HepG2 (cell line): ENCODE measurements around the gene FUT6. TPM values are rescaled to one million over a fixed set of nuclear protein-coding genes. Genes with fewer than 3 reads are reported as not detected.
A peak's percentile ranks its signal among the peaks of the same experiment; 100 is the strongest.

Experiments used
- ATAC-seq: fragments of 200-7000 bp; cut with Tn5 transposase; 3 replicates; pipeline ENCODE4 v1.9.1; 2020; ENCODE audit warnings: mild to moderate bottlenecking, moderate library complexity
- BruUV-seq: library from RNA; stranded (reverse); fragments of 400-500 nt; replicated peaks from 2 replicates; lab custom pipeline; 2021; lab: Mats Ljungman, UMichigan
- CTCF ChIA-PET: fragments of 300-600 bp; formaldehyde crosslinking; extraction: SDS; loops from one replicate; lab custom pipeline; 2021; ENCODE audit warnings: low total read pairs, inconsistent platforms, low intra/inter-chr PET ratio; lab: Yijun Ruan, JAX
- POLR2A ChIA-PET: fragments of 350-600 bp; sonication (Branson Sonifier 250); formaldehyde crosslinking; loops from one replicate; lab custom pipeline; 2020; ENCODE audit warnings: antibody characterized with exemption, inconsistent platforms; lab: Yijun Ruan, JAX
- DNase-seq: peaks from one replicate; pipeline ENCODE4 v3.0.0-alpha.2; 2015; ENCODE audit warnings: low spot score
- FAIRE-seq: peaks from 3 replicates; lab custom pipeline; 2011; peaks lifted over from hg19 to GRCh38; lab: Jason Lieb, UNC
- H2AFZ ChIP-seq: one replicate; pipeline ENCODE4 v1.6.1; 2011; ENCODE audit warnings: low read length, inconsistent platforms
- H3K27ac ChIP-seq: fragments of 300-600 bp; 3 replicates; pipeline ENCODE4 v1.8.0; 2011; ENCODE audit warnings: mixed run types, mild to moderate bottlenecking, mixed read lengths, low read length, inconsistent platforms; ENCODE audit not compliant: insufficient read depth; ENCODE audit errors: extremely low read length
- H3K27me3 ChIP-seq, 2 experiments: fragments of 200-600 bp in 1 of 2; 2 replicates in 1 of 2; 3 replicates in 1 of 2; pipeline versions ENCODE4 v1.6.0 to v1.8.0; 2011; ENCODE audit warnings: low read length in 2 of 2, mild to moderate bottlenecking in 2 of 2, moderate library complexity in 2 of 2, inconsistent platforms in 1 of 2; ENCODE audit not compliant: insufficient read depth in 2 of 2, control insufficient read depth in 1 of 2
- H3K36me3 ChIP-seq, 2 experiments: fragments of 200-600 bp in 1 of 2; replicated peaks in 1 of 2; 2 replicates in 1 of 2; 3 replicates in 1 of 2; pipeline versions ENCODE4 v1.5.1 to v1.8.0; 2011; ENCODE audit warnings: low read length in 2 of 2, inconsistent platforms in 1 of 2; ENCODE audit not compliant: insufficient read depth in 2 of 2, control insufficient read depth in 1 of 2
- H3K4me1 ChIP-seq: 2 replicates; pipeline ENCODE4 v1.5.1; 2012; ENCODE audit warnings: low read length, inconsistent platforms; ENCODE audit not compliant: insufficient read depth
- H3K4me2 ChIP-seq: 2 replicates; pipeline ENCODE4 v1.6.0; 2011; ENCODE audit warnings: low read depth, low read length, inconsistent platforms
- H3K4me3 ChIP-seq, 3 experiments: fragments of 200-600 bp in 1 of 3; sonication (generic), shearing (Covaris generic) in 1 of 3; replicated peaks in 1 of 3; 2 replicates each; pipeline ENCODE4 v1.5.1; 2011 to 2016; ENCODE audit warnings: low read length in 3 of 3, inconsistent platforms in 2 of 3, low read depth in 2 of 3, mild to moderate bottlenecking in 2 of 3, control low read depth in 1 of 3, mixed read lengths in 1 of 3; ENCODE audit not compliant: insufficient read depth in 1 of 3
- H3K79me2 ChIP-seq: one replicate; pipeline ENCODE4 v1.6.1; 2011; ENCODE audit warnings: low read length, inconsistent platforms; ENCODE audit not compliant: insufficient read depth
- H3K9ac ChIP-seq: 2 replicates; pipeline ENCODE4 v1.6.0; 2011; ENCODE audit warnings: mild to moderate bottlenecking, low read depth, low read length, inconsistent platforms; ENCODE audit not compliant: insufficient read depth
- H3K9me3 ChIP-seq: 2 replicates; pipeline ENCODE4 v1.5.1; 2012; ENCODE audit warnings: mild to moderate bottlenecking, low read length
- H4K20me1 ChIP-seq: 2 replicates; pipeline ENCODE4 v1.6.0; 2011; ENCODE audit warnings: inconsistent platforms, mild to moderate bottlenecking, low read length, moderate library complexity; ENCODE audit not compliant: insufficient read depth
- AGO2 ChIP-seq: fragments of 200-400 bp; formaldehyde crosslinking; optimal IDR thresholded peaks from 2 replicates; pipeline ENCODE3; 2017; ENCODE audit warnings: mild to moderate bottlenecking, low read depth, low read length, moderate library complexity
- ATF1 ChIP-seq: IDR thresholded peaks from 2 replicates; pipeline ENCODE4 v1.6.1; 2016; ENCODE audit warnings: mild to moderate bottlenecking, control low read depth
- CREB1 ChIP-seq, 2 experiments: fragments of 450-650 bp in 1 of 2; IDR thresholded peaks; 2 replicates each; pipeline ENCODE4 v1.6.1; 2016 to 2017; ENCODE audit warnings: control low read depth in 1 of 2, mild to moderate bottlenecking in 1 of 2, missing compliant biosample characterization in 1 of 2, missing genetic modification characterization in 1 of 2
- HES4 ChIP-seq: sonication (generic); formaldehyde crosslinking; IDR thresholded peaks from 2 replicates; pipeline ENCODE4 v1.9.0; 2021; ENCODE audit warnings: mild to moderate bottlenecking, missing genetic modification reagents, borderline replicate concordance
- MAFK ChIP-seq, 2 experiments: IDR thresholded peaks in 1 of 2; conservative IDR thresholded peaks in 1 of 2; 2 replicates each; pipeline ENCODE4 v1.6.1; 2011; ENCODE audit warnings: improper control_type of control experiment in 2 of 2, low read length in 2 of 2
- NR2F6 ChIP-seq, 2 experiments: IDR thresholded peaks; 2 replicates each; pipeline ENCODE4 v1.6.1; 2016; ENCODE audit warnings: antibody characterized with exemption in 1 of 2, mild to moderate bottlenecking in 1 of 2
- ZNF652 ChIP-seq: IDR thresholded peaks from 2 replicates; pipeline ENCODE4 v1.6.1; 2016; ENCODE audit warnings: low read depth, borderline replicate concordance
- ZNF720 ChIP-seq: sonication (generic); formaldehyde crosslinking; IDR thresholded peaks from 2 replicates; pipeline ENCODE4 v1.4.0; 2020; ENCODE audit warnings: missing genetic modification reagents
- WGBS: methylation state at CpG from one replicate; pipeline ENCODE4 v1.1.6; 2017; ENCODE audit warnings: low lambda C conversion rate; 5-methylcytosine and 5-hydroxymethylcytosine counted together
- in situ Hi-C: cut with HindIII; loops from 2 replicates; pipeline ENCODE4 v1.10.0; 2017; ENCODE audit warnings: low pct_unique_long_range_greater_than_20kb; ENCODE audit not compliant: extremely low pct_ligation_motif_present
- intact Hi-C: fragments of 100-400 bp; cut with micrococcal nuclease; formaldehyde crosslinking; loops from one replicate; pipeline ENCODE4 v1.10.0; 2022; ENCODE audit not compliant: unreplicated experiment
- polyA plus RNA-seq, 8 experiments: library from polyadenylated mRNA; depleted of rRNA in 3 of 8; stranded (reverse) in 7 of 8; unstranded in 1 of 8; fragments of >200 nt; fragmentation: Illumina TruSeq in 4 of 8; extraction: Trizol in 4 of 8; gene quantifications; 2 replicates each; pipeline versions ENCODE4 v1.2.1 to v1.2.3, GENCODE V29; 2011 to 2016; ENCODE audit warnings: low read depth in 4 of 8, missing spikeins in 1 of 8, mixed read lengths in 1 of 8; ENCODE audit not compliant: insufficient read depth in 1 of 8
- total RNA-seq, 5 experiments: library from RNA; depleted of rRNA; stranded (reverse); fragments of >200 nt; fragmentation: Illumina TruSeq; extraction: Trizol; gene quantifications; 2 replicates each; pipeline ENCODE4 v1.2.3, GENCODE V29; 2016; ENCODE audit warnings: low read depth in 1 of 5
- TF ChIP-seq, protein P1 (sequence below): IDR thresholded peaks from 2 replicates; pipeline ENCODE4 v1.6.1; 2016; ENCODE audit warnings: missing compliant biosample characterization, missing genetic modification reagents, borderline replicate concordance
- TF ChIP-seq, protein P2 (sequence below): sonication (generic); formaldehyde crosslinking; IDR thresholded peaks from 2 replicates; pipeline ENCODE4 v1.4.0; 2020; ENCODE audit warnings: mild to moderate bottlenecking, missing genetic modification reagents
- TF ChIP-seq, protein P3 (sequence below): sonication (generic); formaldehyde crosslinking; IDR thresholded peaks from 2 replicates; pipeline ENCODE4 v1.5.1; 2020; ENCODE audit warnings: mild to moderate bottlenecking, missing genetic modification reagents, moderate library complexity
- TF ChIP-seq, protein P4 (sequence below): sonication (generic); formaldehyde crosslinking; IDR thresholded peaks from 2 replicates; pipeline ENCODE4 v1.4.0; 2020; ENCODE audit warnings: missing genetic modification reagents; ENCODE audit errors: not compliant biosample characterization

FUT6 gene
- total and polyA plus RNA-seq, 2 of the 13 experiments (the other 11 are each of a cell fraction or from before 2014, with no cell fraction given): 8.2 to 27.7 TPM

DNA sequence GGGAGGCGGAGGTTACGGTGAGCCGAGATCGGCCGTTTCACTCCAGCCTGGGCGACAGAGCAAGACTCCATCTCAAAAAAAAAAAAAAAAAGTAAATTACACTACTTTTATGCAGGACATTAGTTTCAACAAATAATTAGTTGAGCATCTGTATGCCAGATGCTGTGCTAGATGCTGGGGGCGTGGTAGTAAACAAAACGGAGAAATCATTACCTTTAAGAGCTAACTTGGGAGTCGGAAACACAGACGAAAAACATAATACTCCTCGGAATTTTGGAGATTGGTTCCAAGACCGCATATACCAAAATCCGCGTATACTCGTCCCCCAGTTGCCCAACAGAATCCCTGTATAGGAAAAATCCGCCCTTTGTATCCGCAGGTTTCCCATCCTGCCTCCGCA lies 47.3 kb downstream of the FUT6 start (continued):
- TF ChIP-seq, protein P1, sequence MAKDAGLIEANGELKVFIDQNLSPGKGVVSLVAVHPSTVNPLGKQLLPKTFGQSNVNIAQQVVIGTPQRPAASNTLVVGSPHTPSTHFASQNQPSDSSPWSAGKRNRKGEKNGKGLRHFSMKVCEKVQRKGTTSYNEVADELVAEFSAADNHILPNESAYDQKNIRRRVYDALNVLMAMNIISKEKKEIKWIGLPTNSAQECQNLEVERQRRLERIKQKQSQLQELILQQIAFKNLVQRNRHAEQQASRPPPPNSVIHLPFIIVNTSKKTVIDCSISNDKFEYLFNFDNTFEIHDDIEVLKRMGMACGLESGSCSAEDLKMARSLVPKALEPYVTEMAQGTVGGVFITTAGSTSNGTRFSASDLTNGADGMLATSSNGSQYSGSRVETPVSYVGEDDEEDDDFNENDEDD (CRISPR knock-in tag): no peak
- no peak for TF ChIP-seq ZNF720 (CRISPR knock-in tag)
- TF ChIP-seq AGO2: no peak
- TF ChIP-seq, protein P2, sequence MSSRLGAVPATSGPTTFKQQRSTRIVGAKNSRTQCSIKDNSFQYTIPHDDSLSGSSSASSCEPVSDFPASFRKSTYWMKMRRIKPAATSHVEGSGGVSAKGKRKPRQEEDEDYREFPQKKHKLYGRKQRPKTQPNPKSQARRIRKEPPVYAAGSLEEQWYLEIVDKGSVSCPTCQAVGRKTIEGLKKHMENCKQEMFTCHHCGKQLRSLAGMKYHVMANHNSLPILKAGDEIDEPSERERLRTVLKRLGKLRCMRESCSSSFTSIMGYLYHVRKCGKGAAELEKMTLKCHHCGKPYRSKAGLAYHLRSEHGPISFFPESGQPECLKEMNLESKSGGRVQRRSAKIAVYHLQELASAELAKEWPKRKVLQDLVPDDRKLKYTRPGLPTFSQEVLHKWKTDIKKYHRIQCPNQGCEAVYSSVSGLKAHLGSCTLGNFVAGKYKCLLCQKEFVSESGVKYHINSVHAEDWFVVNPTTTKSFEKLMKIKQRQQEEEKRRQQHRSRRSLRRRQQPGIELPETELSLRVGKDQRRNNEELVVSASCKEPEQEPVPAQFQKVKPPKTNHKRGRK: no peak
- no peak for TF ChIP-seq NR2F6 (IDR thresholded peaks at IDR 0.05)
- no peak for TF ChIP-seq NR2F6 (CRISPR knock-in tag; IDR thresholded peaks at IDR 0.05)

DNA sequence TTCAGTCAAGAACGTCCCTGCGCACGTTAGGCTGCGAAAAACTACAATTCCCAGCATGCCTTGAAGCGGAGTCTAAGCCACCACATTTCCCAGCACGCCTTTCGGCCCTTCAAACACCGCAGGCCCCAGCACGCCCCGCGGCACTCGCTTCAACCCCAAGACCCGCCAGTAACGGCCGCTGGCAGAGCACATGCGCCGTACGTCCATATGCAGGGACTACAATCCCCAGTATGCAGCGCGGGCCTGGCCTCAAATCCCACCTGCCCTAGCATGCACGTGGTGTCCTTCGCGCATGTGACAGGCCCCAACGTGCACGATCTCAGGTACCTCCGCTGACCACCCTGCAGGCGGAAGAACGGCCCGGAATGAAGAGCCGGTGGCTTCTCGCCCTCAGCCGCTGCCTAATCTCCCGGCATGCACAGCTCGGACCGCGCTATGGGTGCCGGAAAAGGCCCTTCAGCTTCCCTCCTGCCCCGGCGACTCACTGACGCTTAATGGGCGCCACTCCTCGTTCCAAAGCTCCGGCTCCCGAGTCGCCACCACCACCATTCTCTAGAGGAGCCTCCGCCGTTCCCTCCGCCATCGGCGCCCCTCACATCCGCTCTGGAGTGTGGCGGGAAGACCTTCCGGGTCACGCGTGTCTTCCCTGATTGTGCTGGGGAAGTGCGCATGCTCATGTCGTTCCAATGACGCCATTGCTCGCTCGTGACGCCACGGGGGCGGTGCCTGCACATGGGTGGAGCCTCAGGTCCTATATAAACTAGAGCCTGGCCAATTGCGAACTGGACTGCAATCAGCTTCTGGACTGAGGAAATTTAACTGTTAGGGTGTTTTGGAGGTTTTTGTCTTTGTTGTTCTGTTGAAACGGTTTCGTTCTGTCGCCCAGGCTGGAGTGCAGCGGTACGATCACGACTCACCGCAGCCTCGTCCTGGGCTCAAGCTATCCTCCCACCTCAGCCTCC lies 48.7 kb downstream of the FUT6 start, which contains the start of gene DUS3L:
Gene DUS3L, minus strand, starts transcription at position 605 of the 962 bp plus-strand sequence. Its CDS starts 22 bp downstream, at position 583.
- Histone ChIP-seq H3K27me3 (no peaks in the 10 kb centered on the region), H4K20me1 (no peaks in the 10 kb centered on the region), H3K9me3 (no peaks in the 10 kb centered on the region), H3K27ac (peak within 1 kb of the TSS; percentile 93), H3K4me3 (peak within 1 kb of the TSS; percentile 57 to 79 (median 63)), H3K9ac (peak within 1 kb of the TSS; percentile 86), H3K36me3 (peaks cover 17 to 40% of the 10 kb centered on the region in 2 experiments; a peak in 4 of 5 replicates), H3K79me2 (no peaks in the 10 kb centered on the region), H3K4me1 (peaks cover 29% of the 10 kb centered on the region), H2AFZ (no peak within 1 kb of the TSS), H3K4me2 (peak within 1 kb of the TSS; percentile 92)
- FAIRE-seq (peak; percentile 99), ATAC-seq (peak; percentile 97), DNase-seq (peak; percentile 97)
- BruUV-seq: TSS peak; percentile 95
- WGBS: 47% methylated on average over 20 of the region's 72 CpGs
- ChIA-PET CTCF (no interaction called here), POLR2A (interaction anchor here (0.6 to 2.0 kb wide), 13 partner anchors 9 to 189 kb away, joined by 3 to 7 read pairs (median 4); partner anchors contain the start of genes CATSPERD, LONP1 and NDUFA11)
- in situ Hi-C loops (no loop called here), intact Hi-C loops (loop anchor here (2.0 kb wide), 1 partner anchor 72 kb away; no protein-coding TSS in a partner anchor)
- TF ChIP-seq, protein P3, sequence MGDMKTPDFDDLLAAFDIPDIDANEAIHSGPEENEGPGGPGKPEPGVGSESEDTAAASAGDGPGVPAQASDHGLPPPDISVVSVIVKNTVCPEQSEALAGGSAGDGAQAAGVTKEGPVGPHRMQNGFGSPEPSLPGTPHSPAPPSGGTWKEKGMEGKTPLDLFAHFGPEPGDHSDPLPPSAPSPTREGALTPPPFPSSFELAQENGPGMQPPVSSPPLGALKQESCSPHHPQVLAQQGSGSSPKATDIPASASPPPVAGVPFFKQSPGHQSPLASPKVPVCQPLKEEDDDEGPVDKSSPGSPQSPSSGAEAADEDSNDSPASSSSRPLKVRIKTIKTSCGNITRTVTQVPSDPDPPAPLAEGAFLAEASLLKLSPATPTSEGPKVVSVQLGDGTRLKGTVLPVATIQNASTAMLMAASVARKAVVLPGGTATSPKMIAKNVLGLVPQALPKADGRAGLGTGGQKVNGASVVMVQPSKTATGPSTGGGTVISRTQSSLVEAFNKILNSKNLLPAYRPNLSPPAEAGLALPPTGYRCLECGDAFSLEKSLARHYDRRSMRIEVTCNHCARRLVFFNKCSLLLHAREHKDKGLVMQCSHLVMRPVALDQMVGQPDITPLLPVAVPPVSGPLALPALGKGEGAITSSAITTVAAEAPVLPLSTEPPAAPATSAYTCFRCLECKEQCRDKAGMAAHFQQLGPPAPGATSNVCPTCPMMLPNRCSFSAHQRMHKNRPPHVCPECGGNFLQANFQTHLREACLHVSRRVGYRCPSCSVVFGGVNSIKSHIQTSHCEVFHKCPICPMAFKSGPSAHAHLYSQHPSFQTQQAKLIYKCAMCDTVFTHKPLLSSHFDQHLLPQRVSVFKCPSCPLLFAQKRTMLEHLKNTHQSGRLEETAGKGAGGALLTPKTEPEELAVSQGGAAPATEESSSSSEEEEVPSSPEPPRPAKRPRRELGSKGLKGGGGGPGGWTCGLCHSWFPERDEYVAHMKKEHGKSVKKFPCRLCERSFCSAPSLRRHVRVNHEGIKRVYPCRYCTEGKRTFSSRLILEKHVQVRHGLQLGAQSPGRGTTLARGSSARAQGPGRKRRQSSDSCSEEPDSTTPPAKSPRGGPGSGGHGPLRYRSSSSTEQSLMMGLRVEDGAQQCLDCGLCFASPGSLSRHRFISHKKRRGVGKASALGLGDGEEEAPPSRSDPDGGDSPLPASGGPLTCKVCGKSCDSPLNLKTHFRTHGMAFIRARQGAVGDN (CRISPR knock-in tag): peak; percentile 100
- TF ChIP-seq HES4 (peak; percentile 91; the same call in 1 of the 2 replicates), ATF1 (CRISPR knock-in tag) (peak; percentile 93), CREB1 (IDR thresholded peaks at IDR 0.05) (peak; percentile 93), CREB1 (CRISPR knock-in tag; IDR thresholded peaks at IDR 0.05) (peak; percentile 93), MAFK (conservative IDR thresholded peaks at IDR 0.05 in 1 of 2, IDR thresholded peaks at IDR 0.05 in 1 of 2; ENCODE audit: low read length in 2 of 2) (no peak), ZNF652 (CRISPR knock-in tag) (no peak)
- TF ChIP-seq, protein P4, sequence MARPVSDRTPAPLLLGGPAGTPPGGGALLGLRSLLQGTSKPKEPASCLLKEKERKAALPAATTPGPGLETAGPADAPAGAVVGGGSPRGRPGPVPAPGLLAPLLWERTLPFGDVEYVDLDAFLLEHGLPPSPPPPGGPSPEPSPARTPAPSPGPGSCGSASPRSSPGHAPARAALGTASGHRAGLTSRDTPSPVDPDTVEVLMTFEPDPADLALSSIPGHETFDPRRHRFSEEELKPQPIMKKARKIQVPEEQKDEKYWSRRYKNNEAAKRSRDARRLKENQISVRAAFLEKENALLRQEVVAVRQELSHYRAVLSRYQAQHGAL (CRISPR knock-in tag): no peak
